ENCODE results near the gene MIF. TPM values are rescaled to one million over a fixed set of nuclear protein-coding genes. Genes with fewer than 3 reads are reported as not detected.
"Not testable (repeated sequence)": the region's sequence is repeated elsewhere in the genome, so short reads cannot be mapped to it uniquely, and the experiment has no call there.

Gene MIF
- total and polyA plus RNA-seq, 2 donors (not counting 1 experiment from before 2014, with no cell fraction given) = 97.3 to 283 TPM

GRCh38 chr22:23939017-23939357 lies 44.8 kb downstream of the MIF start:
- H3K79me2 ChIP-seq (ENCODE audit: control insufficient read depth, insufficient read depth, low read length) = no peaks in the 10 kb centered on the region
- TF ChIP-seq CTCF (conservative IDR thresholded peaks at IDR 0.05 in 1 of 2, IDR thresholded peaks at IDR 0.05 in 1 of 2; ENCODE audit: low read depth in 1 of 2, low read length in 2 of 2) = no peak
- TF ChIP-seq EZH2 (IDR thresholded peaks at IDR 0.05; ENCODE audit: low read length, missing control alignments) = no peak
- H3K4me3 ChIP-seq (replicated peaks in 1 of 4; ENCODE audit: control extremely low read depth in 1 of 4, insufficient read depth in 1 of 4, low read depth in 3 of 4, low read length in 4 of 4) = no peak overlapping the region
- no peak overlapping the region for H3K27ac ChIP-seq (ENCODE audit: insufficient read depth, low read length)
- no peaks in the 10 kb centered on the region for H4K20me1 ChIP-seq (ENCODE audit: control insufficient read depth, extremely low read depth, insufficient read depth, low read length)
- DNase-seq (ENCODE audit: low read depth in 2 of 2) = no peak
- no peaks in the 10 kb centered on the region for H3K9me3 ChIP-seq (ENCODE audit: control insufficient read depth, insufficient read depth, low read depth, low read length)
- no peaks in the 10 kb centered on the region for H3K4me1 ChIP-seq (ENCODE audit: control insufficient read depth, extremely low read depth, insufficient read depth, low read length)
- H3K4me2 ChIP-seq (ENCODE audit: extremely low read depth, insufficient read depth, low read length) = no peak overlapping the region
- H2AFZ ChIP-seq (ENCODE audit: low read length) = no peak overlapping the region
- no peak overlapping the region for H3K9ac ChIP-seq (ENCODE audit: insufficient read depth, low read length)
- H3K27me3 ChIP-seq (ENCODE audit: control insufficient read depth, insufficient read depth, low read length) = no peaks in the 10 kb centered on the region
- no peaks in the 10 kb centered on the region for H3K36me3 ChIP-seq (ENCODE audit: control insufficient read depth, insufficient read depth, low read length)

- H3K4me2 ChIP-seq (ENCODE audit: extremely low read depth, insufficient read depth, low read length); H2AFZ ChIP-seq (ENCODE audit: low read length); H3K79me2 ChIP-seq (ENCODE audit: control insufficient read depth, insufficient read depth, low read length); H3K9me3 ChIP-seq (ENCODE audit: control insufficient read depth, insufficient read depth, low read depth, low read length); H3K9ac ChIP-seq (ENCODE audit: insufficient read depth, low read length); H3K4me3 ChIP-seq (replicated peaks in 1 of 4; ENCODE audit: control extremely low read depth in 1 of 4, insufficient read depth in 1 of 4, low read depth in 3 of 4, low read length in 4 of 4); H3K27me3 ChIP-seq (ENCODE audit: control insufficient read depth, insufficient read depth, low read length); DNase-seq (ENCODE audit: low read depth in 2 of 2); H3K27ac ChIP-seq (ENCODE audit: insufficient read depth, low read length); H3K4me1 ChIP-seq (ENCODE audit: control insufficient read depth, extremely low read depth, insufficient read depth, low read length); H4K20me1 ChIP-seq (ENCODE audit: control insufficient read depth, extremely low read depth, insufficient read depth, low read length); H3K36me3 ChIP-seq (ENCODE audit: control insufficient read depth, insufficient read depth, low read length): not testable (repeated sequence)
Measured at GRCh38 chr22:23940166-23940565, 46.0 kb downstream of the MIF start.

Other genes starting within 250 kb of the MIF start
- not detected in 2 replicates for gene RGL4, start 203.4 kb upstream of the MIF start, total RNA-seq
- not detected in 2 replicates for gene RGL4, start 203.4 kb upstream of the MIF start, polyA plus RNA-seq
- 2.8 and 3.1 TPM in 2 replicates for gene ZNF70, start 143.3 kb upstream of the MIF start, total RNA-seq
- 1.0 and 1.2 TPM in 2 replicates for gene ZNF70, start 143.3 kb upstream of the MIF start, polyA plus RNA-seq
- gene VPREB3, start 140.0 kb upstream of the MIF start, total RNA-seq = not detected in 2 replicates
- not detected in 2 replicates for gene VPREB3, start 140.0 kb upstream of the MIF start, polyA plus RNA-seq
- 2.5 and 3.9 TPM in 2 replicates for gene C22orf15, start 131.4 kb upstream of the MIF start, total RNA-seq
- gene C22orf15, start 131.4 kb upstream of the MIF start, polyA plus RNA-seq = 0.71 and 1.4 TPM in 2 replicates
- gene CHCHD10, start 126.4 kb upstream of the MIF start, total RNA-seq = 3.6 and 5.4 TPM in 2 replicates
- gene CHCHD10, start 126.4 kb upstream of the MIF start, polyA plus RNA-seq = 7.5 and 11.4 TPM in 2 replicates
- gene MMP11, start 121.5 kb upstream of the MIF start, total RNA-seq = 8.8 and 11.3 TPM in 2 replicates
- 4.5 and 8.3 TPM in 2 replicates for gene MMP11, start 121.5 kb upstream of the MIF start, polyA plus RNA-seq
- 19.0 and 20.5 TPM in 2 replicates for gene SMARCB1, start 107.4 kb upstream of the MIF start, total RNA-seq
- 86.4 and 126 TPM in 2 replicates for gene SMARCB1, start 107.4 kb upstream of the MIF start, polyA plus RNA-seq
- gene DERL3, start 55.4 kb upstream of the MIF start, total RNA-seq = under 0.01 and 0.50 TPM in 2 replicates
- gene DERL3, start 55.4 kb upstream of the MIF start, polyA plus RNA-seq = 0.42 and 0.55 TPM in 2 replicates
- gene SLC2A11, start 36.5 kb upstream of the MIF start, total RNA-seq = 8.7 and 14.9 TPM in 2 replicates
- 3.9 and 5.8 TPM in 2 replicates for gene SLC2A11, start 36.5 kb upstream of the MIF start, polyA plus RNA-seq
- 0.26 and 9.9 TPM in 2 replicates for gene GSTT2B, start 66.8 kb downstream of the MIF start, total RNA-seq
- gene GSTT2B, start 66.8 kb downstream of the MIF start, polyA plus RNA-seq = 21.0 and 38.1 TPM in 2 replicates
- gene DDTL, start 72.5 kb downstream of the MIF start, total RNA-seq = 2.1 and 4.1 TPM in 2 replicates
- 0.36 and 0.51 TPM in 2 replicates for gene DDTL, start 72.5 kb downstream of the MIF start, polyA plus RNA-seq
- 72.4 and 111 TPM in 2 replicates for gene DDT, start 80.1 kb downstream of the MIF start, total RNA-seq
- gene DDT, start 80.1 kb downstream of the MIF start, polyA plus RNA-seq = 79.5 and 79.8 TPM in 2 replicates
- gene GSTT2, start 85.8 kb downstream of the MIF start, total RNA-seq = 0.33 TPM in 1 of 2 replicates, not detected in the other
- 1.9 and 2.4 TPM in 2 replicates for gene GSTT2, start 85.8 kb downstream of the MIF start, polyA plus RNA-seq
- gene GSTT4, start 111.1 kb downstream of the MIF start, total RNA-seq = not detected in 2 replicates
- not detected in 2 replicates for gene GSTT4, start 111.1 kb downstream of the MIF start, polyA plus RNA-seq
- gene CABIN1, start 116.9 kb downstream of the MIF start, total RNA-seq = 29.3 and 47.1 TPM in 2 replicates
- gene CABIN1, start 116.9 kb downstream of the MIF start, polyA plus RNA-seq = 4.7 and 5.7 TPM in 2 replicates

Measured in fibroblast of lung (primary cell).